Naive thymus-derived CD8-positive, alpha-beta T cell (primary cell): Measurements from ENCODE around the gene SOX8. TPM values are rescaled to one million over a fixed set of nuclear protein-coding genes. Genes with fewer than 3 reads are reported as not detected.

Source experiments
- ATAC-seq, 2 donors: fragments of 150-1000 bp; cut with Tn5 transposase in 1 of 2; sonication (Bioruptor Pico), chemical (Tn5 transposase) in 1 of 2; 1 replicate in 1 of 2; 2 replicates in 1 of 2; pipeline ENCODE4 v1.10.0; 2021; ENCODE audit warnings: mild to moderate bottlenecking in 2 of 2, moderate library complexity in 2 of 2
- POLR2A ChIA-PET: fragments of 350-600 bp; sonication (Branson Sonifier 250); formaldehyde crosslinking; loops from one replicate; lab custom pipeline; 2021; ENCODE audit warnings: antibody characterized with exemption; lab: Charles Lee
- DNase-seq, 10 donors: peaks; one replicate each; pipeline versions ENCODE4 v3.0.0 to v3.0.0-alpha.2; 2020 to 2022
- H3K27ac Mint-ChIP-seq, 10 donors: one replicate each; pipeline ENCODE4 v1.8.0; 2020 to 2022; ENCODE audit warnings: mild to moderate bottlenecking in 10 of 10, mixed read lengths in 10 of 10, moderate library complexity in 4 of 10, inconsistent platforms in 1 of 10
- H3K27me3 Mint-ChIP-seq, 5 donors: one replicate each; pipeline ENCODE4 v1.8.0; 2021 to 2022; ENCODE audit warnings: mixed read lengths in 5 of 5
- H3K36me3 Mint-ChIP-seq, 3 donors: one replicate each; pipeline ENCODE4 v1.8.0; 2020 to 2022; ENCODE audit warnings: mixed read lengths in 3 of 3, mild to moderate bottlenecking in 2 of 3, inconsistent platforms in 1 of 3
- H3K4me1 Mint-ChIP-seq, 4 donors: one replicate each; pipeline ENCODE4 v1.8.0; 2021 to 2022; ENCODE audit warnings: mixed read lengths in 4 of 4
- H3K4me3 Mint-ChIP-seq, 10 donors: one replicate each; pipeline ENCODE4 v1.8.0; 2020 to 2022; ENCODE audit warnings: mild to moderate bottlenecking in 10 of 10, mixed read lengths in 10 of 10, moderate library complexity in 6 of 10, inconsistent platforms in 1 of 10
- H3K9me3 Mint-ChIP-seq, 9 donors: one replicate each; pipeline ENCODE4 v1.8.0; 2020 to 2022; ENCODE audit warnings: mixed read lengths in 9 of 9, mild to moderate bottlenecking in 3 of 9, inconsistent platforms in 1 of 9, moderate library complexity in 1 of 9
- polyA plus RNA-seq, 3 donors: library from polyadenylated mRNA; unstranded; fragments of 300-500 nt; fragmentation: Illumina TruSeq; gene quantifications; one replicate each; pipeline ENCODE4 v1.2.3, GENCODE V29; 2021
- total RNA-seq, 8 experiments: library from RNA in 2 of 8; stranded (reverse) in 2 of 8; gene quantifications; one replicate each; pipeline ENCODE4 v1.2.3 and lab custom pipeline; 2021 to 2026

Gene SOX8
- total and polyA plus RNA-seq, 5 experiments from 2014 or later, result 1.3 to 5.1 (median 3.0) TPM

DNA sequence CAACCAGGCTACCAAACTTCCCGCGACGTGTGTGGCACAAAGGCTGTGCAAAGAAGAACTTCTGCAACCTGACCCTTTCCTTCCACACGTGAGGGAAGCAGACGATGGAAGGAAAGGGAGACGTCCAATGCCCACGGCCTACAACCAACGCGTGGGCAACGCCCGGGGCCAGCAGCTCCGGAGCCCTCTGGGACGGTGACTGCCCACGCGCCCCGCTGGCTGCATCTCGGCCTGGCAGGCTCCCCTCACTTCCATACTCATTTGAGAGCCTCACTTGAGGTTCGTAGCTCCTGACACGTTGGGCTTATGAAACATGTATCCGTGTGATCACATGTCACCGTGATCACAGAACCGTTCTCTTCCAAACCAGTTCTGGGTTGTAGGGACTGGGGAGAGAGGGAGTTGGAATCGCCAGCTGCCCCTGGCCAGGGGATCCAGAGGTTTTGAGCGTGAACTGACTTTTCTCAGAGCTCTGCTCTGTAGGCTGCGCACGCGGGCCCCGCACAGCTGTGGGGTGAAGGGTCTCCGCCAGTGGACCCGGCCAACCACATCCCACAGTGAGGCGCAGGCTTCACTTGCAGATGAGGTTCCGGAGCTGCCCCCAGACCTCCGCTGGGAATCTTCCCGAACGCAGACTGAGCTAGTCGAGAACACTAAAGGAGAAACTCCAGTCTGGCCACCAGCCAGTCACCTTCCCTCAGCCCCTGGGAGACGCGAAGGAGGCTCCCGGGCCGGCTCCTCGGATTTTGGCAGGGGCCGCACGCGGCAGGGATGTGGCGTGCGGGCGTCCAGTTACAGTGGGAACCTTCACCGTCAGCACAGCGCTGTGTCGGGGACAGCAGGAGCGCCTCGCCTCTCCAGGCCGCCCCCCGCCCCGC lies 11.8 kb upstream of the SOX8 start:
- POLR2A ChIA-PET, result interaction anchor here (1.3 to 4.4 kb wide), 4 partner anchors 10 to 35 kb away, joined by 4 to 30 read pairs (median 7); partner anchors contain the start of gene SOX8
- ATAC-seq (peak in 1 of 2 donors; percentile 1), DNase-seq (no peak)
- H3K27me3 Mint-ChIP-seq, result no peaks in the 10 kb centered on the region
- peak overlapping the region; percentile 68 to 83 (median 78) for H3K4me3 Mint-ChIP-seq
- H3K27ac Mint-ChIP-seq, result peak overlapping the region in 8 of 10 donors; percentile 34 to 82 (median 54)
- no peaks in the 10 kb centered on the region for H3K9me3 Mint-ChIP-seq
- peaks cover 0 to 15% (median 12%) of the 10 kb centered on the region in 3 donors for H3K36me3 Mint-ChIP-seq
- H3K4me1 Mint-ChIP-seq, result peaks cover 15 to 41% (median 26%) of the 10 kb centered on the region in 4 donors

DNA sequence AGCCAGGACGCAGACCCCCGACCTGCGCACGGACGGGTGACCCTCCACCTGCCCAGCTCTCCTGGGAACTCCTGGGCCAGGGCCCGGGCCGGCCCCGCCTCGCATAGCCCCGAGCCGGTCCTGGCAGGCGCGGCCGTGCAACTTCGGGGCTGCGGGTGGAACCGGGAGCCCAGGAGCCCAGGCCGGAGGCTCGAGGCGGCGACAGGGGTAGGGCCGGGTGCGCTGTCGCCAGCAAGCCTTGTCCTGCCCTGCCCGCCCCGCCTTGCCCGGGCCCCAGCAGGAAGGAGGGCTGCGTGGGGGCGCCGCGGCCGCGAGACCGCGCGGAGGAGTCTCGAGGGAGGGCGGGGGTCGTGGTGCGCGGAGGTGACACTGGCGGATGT lies 11.2 kb upstream of the SOX8 start:
- H3K27ac Mint-ChIP-seq, result peak overlapping the region in 5 of 10 donors; percentile 44 to 89 (median 67)
- H3K36me3 Mint-ChIP-seq, result peaks cover 0 to 10% (median 10%) of the 10 kb centered on the region in 3 donors
- no peaks in the 10 kb centered on the region for H3K9me3 Mint-ChIP-seq
- peak overlapping the region; percentile 64 to 89 (median 74) for H3K4me3 Mint-ChIP-seq
- ATAC-seq (peak; percentile 54 to 64), DNase-seq (no peak)
- peaks cover 15 to 36% (median 22%) of the 10 kb centered on the region in 4 donors for H3K4me1 Mint-ChIP-seq
- H3K27me3 Mint-ChIP-seq, result no peaks in the 10 kb centered on the region
- POLR2A ChIA-PET, result interaction anchor here (1.3 to 4.4 kb wide), 4 partner anchors 9 to 34 kb away, joined by 4 to 30 read pairs (median 7); partner anchors contain the start of gene SOX8

DNA sequence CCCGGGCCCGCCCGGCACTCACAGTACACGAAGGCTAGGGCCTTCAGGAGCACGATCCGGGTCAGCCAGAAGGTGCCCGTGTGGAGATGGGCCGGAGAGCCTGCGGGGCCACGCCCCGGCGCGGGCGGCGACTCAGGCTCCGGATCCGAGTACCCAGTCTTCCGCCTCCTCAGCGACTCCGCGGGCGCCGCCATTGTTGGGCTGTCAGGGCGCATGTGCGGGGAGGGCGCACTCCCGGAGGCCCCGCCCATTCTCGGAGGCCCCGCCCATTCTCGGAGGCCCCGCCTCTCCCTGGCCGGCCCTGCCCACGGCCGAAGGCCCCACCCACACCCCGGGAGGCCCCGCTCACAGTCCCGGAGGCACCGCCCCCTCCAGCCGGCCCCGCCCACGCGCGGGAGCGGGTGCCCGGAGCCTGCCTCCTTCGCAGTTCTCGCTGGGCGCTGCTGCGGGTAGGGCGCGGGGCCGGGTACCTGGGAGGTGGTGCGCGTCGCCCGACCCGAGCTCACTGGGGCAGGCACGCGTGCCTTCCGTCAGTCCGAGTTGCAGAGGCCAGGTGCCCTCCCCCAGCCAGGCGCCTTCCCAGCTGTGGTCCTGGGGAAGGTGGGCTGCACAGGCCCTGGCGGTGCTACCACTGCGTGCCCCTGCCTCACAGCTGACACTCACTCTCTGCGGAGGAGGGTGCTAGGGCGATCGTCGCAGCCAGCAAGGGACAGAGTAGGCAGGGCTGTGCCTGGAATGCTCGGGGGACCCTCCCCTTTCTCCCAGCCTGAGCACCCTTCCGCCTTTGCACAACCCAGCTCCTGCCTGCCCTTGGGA lies 10.6 kb upstream of the SOX8 start, which contains the start of gene LMF1:
Gene LMF1 (minus strand): TSS at position 219 of the 816 bp plus-strand sequence. CDS start 4 bp downstream, at position 215.
- ATAC-seq (peak; percentile 90 to 92), DNase-seq (peak; percentile 88 to 100 (median 97))
- Mint-ChIP-seq H3K4me1 (peaks cover 12 to 34% (median 18%) of the 10 kb centered on the region in 4 donors), H3K36me3 (peaks cover 0 to 4% (median 4%) of the 10 kb centered on the region in 3 donors), H3K27me3 (no peaks in the 10 kb centered on the region), H3K9me3 (no peaks in the 10 kb centered on the region), H3K4me3 (peak within 1 kb of the TSS; percentile 68 to 89 (median 78)), H3K27ac (peak within 1 kb of the TSS in 9 of 10 donors; percentile 44 to 89 (median 75))
- POLR2A ChIA-PET, result interaction anchor here (1.1 to 4.4 kb wide), 4 partner anchors 10 to 77 kb away, joined by 3 to 30 read pairs (median 6); partner anchors contain the start of gene SOX8

DNA sequence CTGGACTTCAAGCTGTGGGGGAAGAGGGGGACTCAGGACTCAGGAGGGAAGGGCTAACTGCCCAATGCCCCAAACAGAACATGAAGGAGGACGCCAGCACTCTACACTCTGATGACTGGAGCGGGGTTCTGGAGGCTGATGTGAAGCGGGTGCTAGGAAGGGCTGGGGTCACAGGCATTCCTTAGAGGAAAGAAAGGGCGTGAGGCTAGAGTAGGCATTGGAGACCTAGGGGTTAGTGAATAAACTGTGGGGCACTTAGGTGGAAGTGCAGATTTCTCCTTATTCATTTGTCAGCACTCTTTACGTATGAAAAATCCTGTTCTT lies 10.0 kb upstream of the SOX8 start:
- POLR2A ChIA-PET, result interaction anchor here (1.1 to 4.4 kb wide), 4 partner anchors 10 to 77 kb away, joined by 3 to 30 read pairs (median 6); partner anchors contain the start of gene SOX8
- no peak for ATAC-seq
- H3K27ac Mint-ChIP-seq, result peak overlapping the region in 9 of 10 donors; percentile 30 to 87 (median 73)
- no peaks in the 10 kb centered on the region for H3K9me3 Mint-ChIP-seq
- H3K27me3 Mint-ChIP-seq, result no peaks in the 10 kb centered on the region
- H3K4me1 Mint-ChIP-seq, result peaks cover 9 to 35% (median 20%) of the 10 kb centered on the region in 4 donors
- peak overlapping the region; percentile 22 to 80 (median 70) for H3K4me3 Mint-ChIP-seq
- DNase-seq, result no peak
- H3K36me3 Mint-ChIP-seq, result peaks cover 0 to 1% (median under 1%) of the 10 kb centered on the region in 3 donors

GRCh38 chr16:971981-972315 lies 9.6 kb upstream of the SOX8 start:
- H3K27me3 Mint-ChIP-seq, result no peaks in the 10 kb centered on the region
- H3K9me3 Mint-ChIP-seq, result no peaks in the 10 kb centered on the region
- POLR2A ChIA-PET, result interaction anchor here (1.1 to 4.4 kb wide), 4 partner anchors 9 to 76 kb away, joined by 3 to 30 read pairs (median 6); partner anchors contain the start of gene SOX8
- ATAC-seq (no peak), DNase-seq (no peak)
- peak overlapping the region in 6 of 10 donors; percentile 60 to 78 (median 73) for H3K27ac Mint-ChIP-seq
- no peaks in the 10 kb centered on the region for H3K36me3 Mint-ChIP-seq
- H3K4me3 Mint-ChIP-seq, result peak overlapping the region; percentile 46 to 80 (median 70)
- peaks cover 10 to 37% (median 23%) of the 10 kb centered on the region in 4 donors for H3K4me1 Mint-ChIP-seq

DNA sequence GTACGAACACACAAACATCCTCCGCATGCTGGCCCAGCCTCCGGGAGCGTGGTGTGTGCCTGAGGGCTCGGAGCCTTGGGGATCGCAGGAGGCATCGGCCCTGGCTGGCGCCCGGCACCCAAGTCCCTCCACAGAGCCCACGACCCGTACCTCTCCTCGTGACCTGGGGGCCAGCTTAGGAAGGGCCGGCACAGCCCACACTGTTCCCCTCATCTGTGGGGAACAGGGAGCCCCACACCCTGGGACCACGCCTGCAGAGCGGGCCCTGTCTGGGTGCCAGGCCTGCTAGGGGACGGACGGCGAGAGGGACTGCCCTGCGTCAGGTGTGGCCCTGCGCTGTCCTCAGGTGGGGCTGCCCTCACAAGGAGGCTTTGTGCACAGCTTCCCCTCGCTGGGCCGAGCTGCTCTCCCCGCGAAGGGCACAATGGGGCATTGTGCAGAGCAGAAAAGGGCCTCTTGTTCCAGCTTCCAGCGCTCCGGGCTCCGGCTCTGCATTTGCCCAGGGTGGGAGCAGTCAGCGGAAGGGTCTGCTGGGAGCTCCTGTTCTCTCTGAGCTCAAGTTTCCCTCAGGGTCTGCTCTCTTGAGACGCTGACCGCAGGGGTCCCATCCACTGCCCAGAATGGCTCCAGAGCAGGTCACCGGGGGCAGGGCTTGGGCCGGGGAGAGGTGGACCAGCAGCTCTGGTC lies 9.1 kb upstream of the SOX8 start:
- Mint-ChIP-seq H3K9me3 (no peaks in the 10 kb centered on the region), H3K27ac (peak overlapping the region in 1 of 10 donors; percentile 71), H3K4me1 (peaks cover 10 to 40% (median 23%) of the 10 kb centered on the region in 4 donors), H3K36me3 (no peaks in the 10 kb centered on the region), H3K27me3 (no peaks in the 10 kb centered on the region), H3K4me3 (peak overlapping the region in 1 of 10 donors; percentile 69)
- ATAC-seq, result no peak
- no peak for DNase-seq
- POLR2A ChIA-PET, result interaction anchor here (1.1 to 4.4 kb wide), 2 partner anchors 9 to 30 kb away, joined by 3 to 30 read pairs; partner anchors contain the start of gene SOX8

DNA sequence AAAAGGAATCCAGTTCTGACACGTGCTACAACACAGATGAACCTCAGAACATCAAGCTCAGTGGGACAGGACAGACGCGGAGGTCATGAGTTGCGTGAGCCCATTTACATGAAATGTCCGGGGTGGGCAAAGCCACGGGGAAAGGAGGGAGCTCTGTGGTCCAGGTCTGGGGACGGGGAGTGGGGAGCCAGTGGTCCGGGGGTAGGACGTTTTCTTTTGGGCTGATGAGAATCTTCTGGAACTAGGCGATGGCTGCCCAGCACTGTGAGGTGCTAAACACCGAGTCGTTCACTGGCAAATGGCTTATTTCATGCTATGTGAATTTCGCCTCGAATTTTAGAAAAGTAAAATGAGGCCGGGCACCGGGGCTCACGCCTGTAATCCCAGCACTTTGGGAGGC lies 8.2 kb upstream of the SOX8 start:
- peak overlapping the region in 1 of 10 donors; percentile 25 for H3K27ac Mint-ChIP-seq
- ATAC-seq (no peak), DNase-seq (no peak)
- no peaks in the 10 kb centered on the region for H3K9me3 Mint-ChIP-seq
- peaks cover 0 to 2% (median 0%) of the 10 kb centered on the region in 3 donors for H3K36me3 Mint-ChIP-seq
- POLR2A ChIA-PET, result interaction anchor here (4.4 kb wide), 1 partner anchor 8 kb away, joined by 30 read pairs; the partner anchor contains the start of gene SOX8
- no peak overlapping the region for H3K4me3 Mint-ChIP-seq
- peaks cover 0 to 6% (median 0%) of the 10 kb centered on the region in 5 donors for H3K27me3 Mint-ChIP-seq
- H3K4me1 Mint-ChIP-seq, result peaks cover 11 to 41% (median 25%) of the 10 kb centered on the region in 4 donors

GRCh38 chr16:974001-974601 lies 7.5 kb upstream of the SOX8 start:
- H3K9me3 Mint-ChIP-seq, result no peaks in the 10 kb centered on the region
- H3K36me3 Mint-ChIP-seq, result peaks cover 0 to 2% (median 0%) of the 10 kb centered on the region in 3 donors
- peaks cover 0 to 6% (median 0%) of the 10 kb centered on the region in 5 donors for H3K27me3 Mint-ChIP-seq
- no peak overlapping the region for H3K27ac Mint-ChIP-seq
- POLR2A ChIA-PET, result no interaction called here
- H3K4me3 Mint-ChIP-seq, result no peak overlapping the region
- no peak for ATAC-seq
- H3K4me1 Mint-ChIP-seq, result peaks cover 11 to 43% (median 21%) of the 10 kb centered on the region in 4 donors
- peak in 1 of 10 donors; percentile 53 for DNase-seq

DNA sequence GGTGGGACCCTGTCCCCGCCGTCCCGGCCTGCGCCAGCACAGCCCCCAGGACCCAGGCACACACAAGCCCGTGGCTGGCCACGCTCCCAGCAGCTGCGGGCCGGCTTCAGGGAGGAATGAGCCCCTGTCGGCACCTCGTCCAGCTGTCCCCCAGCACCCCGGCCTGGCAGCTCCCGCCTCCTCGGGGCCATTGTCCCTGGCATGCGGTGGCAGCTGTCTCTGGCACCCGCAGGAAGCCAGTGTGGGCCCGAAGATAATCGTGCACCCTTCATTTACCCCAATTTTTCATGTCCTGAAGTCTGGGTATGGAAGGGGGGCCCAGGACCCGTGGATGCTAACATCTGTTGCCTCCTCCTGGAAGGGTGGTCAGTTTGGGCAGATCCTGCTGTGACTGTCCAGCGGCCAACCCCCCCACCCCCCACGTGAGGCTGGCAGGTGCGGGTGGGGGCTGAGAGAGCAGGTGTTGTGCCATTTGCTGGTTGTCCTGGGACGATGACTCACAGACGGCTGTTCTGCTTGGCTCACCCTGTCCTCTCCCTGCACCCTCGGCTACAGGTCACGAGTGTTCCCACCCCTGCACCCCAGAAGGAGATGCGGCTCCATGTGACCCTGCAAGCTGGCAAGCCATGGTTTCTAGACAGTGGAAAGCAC lies 6.8 kb upstream of the SOX8 start:
- Mint-ChIP-seq H3K4me3 (no peak overlapping the region), H3K9me3 (no peaks in the 10 kb centered on the region), H3K27me3 (peaks cover 0 to 6% (median 0%) of the 10 kb centered on the region in 5 donors), H3K27ac (no peak overlapping the region), H3K4me1 (peaks cover 11 to 42% (median 20%) of the 10 kb centered on the region in 4 donors), H3K36me3 (peaks cover 0 to 2% (median 0%) of the 10 kb centered on the region in 3 donors)
- DNase-seq (peak in 1 of 10 donors; percentile 58), ATAC-seq (no peak)
- POLR2A ChIA-PET, result interaction anchor here (0.9 kb wide), 1 partner anchor 48 kb away, joined by 3 read pairs; no protein-coding TSS in a partner anchor

GRCh38 chr16:975291-975690 lies 6.3 kb upstream of the SOX8 start:
- ATAC-seq (no peak), DNase-seq (no peak)
- peaks cover 0 to 6% (median 0%) of the 10 kb centered on the region in 5 donors for H3K27me3 Mint-ChIP-seq
- no peaks in the 10 kb centered on the region for H3K9me3 Mint-ChIP-seq
- POLR2A ChIA-PET, result interaction anchor here (0.9 kb wide), 1 partner anchor 47 kb away, joined by 3 read pairs; no protein-coding TSS in a partner anchor
- H3K4me3 Mint-ChIP-seq, result no peak overlapping the region
- peaks cover 0 to 2% (median 0%) of the 10 kb centered on the region in 3 donors for H3K36me3 Mint-ChIP-seq
- H3K27ac Mint-ChIP-seq, result peak overlapping the region in 3 of 10 donors; percentile 34 to 56 (median 46)
- H3K4me1 Mint-ChIP-seq, result peaks cover 11 to 42% (median 20%) of the 10 kb centered on the region in 4 donors
